AG10803 (cell line): Measurements from ENCODE around the gene SLC25A21.

Experiments used
- DNase-seq: peaks from one replicate; pipeline ENCODE4 v3.0.0; 2010; ENCODE audit warnings: low read depth
- H3K4me3 ChIP-seq: 2 replicates; pipeline ENCODE4 v1.5.1; 2011; ENCODE audit warnings: mild to moderate bottlenecking, low read length, control low read depth
- TF ChIP-seq, protein P1 (sequence below): conservative IDR thresholded peaks from 2 replicates; pipeline ENCODE4 v1.5.1; 2011; ENCODE audit warnings: mild to moderate bottlenecking, low read length, control low read depth, inconsistent platforms

The SLC25A21 gene

DNA sequence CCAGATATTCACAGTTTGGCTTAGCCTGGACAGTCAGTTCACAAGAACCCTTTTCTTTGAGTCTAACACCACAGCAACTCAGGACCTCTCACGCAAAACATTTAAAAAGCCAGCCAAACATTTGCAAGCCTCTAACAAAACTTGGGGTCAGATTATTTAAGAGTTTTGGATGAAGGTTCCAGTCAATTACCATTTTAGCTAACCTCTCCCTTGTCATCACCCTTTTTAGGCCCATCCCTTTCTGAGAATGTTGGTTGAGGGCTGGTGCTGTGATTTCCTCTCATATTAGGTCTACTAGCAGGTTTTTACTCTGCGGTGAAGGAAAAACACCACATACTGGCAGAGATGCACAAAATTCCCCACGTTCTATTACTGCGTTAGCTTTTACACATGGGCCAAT is 490.1 kb downstream of the SLC25A21 start:
- no peak for DNase-seq
- TF ChIP-seq, protein P1, sequence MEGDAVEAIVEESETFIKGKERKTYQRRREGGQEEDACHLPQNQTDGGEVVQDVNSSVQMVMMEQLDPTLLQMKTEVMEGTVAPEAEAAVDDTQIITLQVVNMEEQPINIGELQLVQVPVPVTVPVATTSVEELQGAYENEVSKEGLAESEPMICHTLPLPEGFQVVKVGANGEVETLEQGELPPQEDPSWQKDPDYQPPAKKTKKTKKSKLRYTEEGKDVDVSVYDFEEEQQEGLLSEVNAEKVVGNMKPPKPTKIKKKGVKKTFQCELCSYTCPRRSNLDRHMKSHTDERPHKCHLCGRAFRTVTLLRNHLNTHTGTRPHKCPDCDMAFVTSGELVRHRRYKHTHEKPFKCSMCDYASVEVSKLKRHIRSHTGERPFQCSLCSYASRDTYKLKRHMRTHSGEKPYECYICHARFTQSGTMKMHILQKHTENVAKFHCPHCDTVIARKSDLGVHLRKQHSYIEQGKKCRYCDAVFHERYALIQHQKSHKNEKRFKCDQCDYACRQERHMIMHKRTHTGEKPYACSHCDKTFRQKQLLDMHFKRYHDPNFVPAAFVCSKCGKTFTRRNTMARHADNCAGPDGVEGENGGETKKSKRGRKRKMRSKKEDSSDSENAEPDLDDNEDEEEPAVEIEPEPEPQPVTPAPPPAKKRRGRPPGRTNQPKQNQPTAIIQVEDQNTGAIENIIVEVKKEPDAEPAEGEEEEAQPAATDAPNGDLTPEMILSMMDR = no peak
- H3K4me3 ChIP-seq = no peak overlapping the region

DNA sequence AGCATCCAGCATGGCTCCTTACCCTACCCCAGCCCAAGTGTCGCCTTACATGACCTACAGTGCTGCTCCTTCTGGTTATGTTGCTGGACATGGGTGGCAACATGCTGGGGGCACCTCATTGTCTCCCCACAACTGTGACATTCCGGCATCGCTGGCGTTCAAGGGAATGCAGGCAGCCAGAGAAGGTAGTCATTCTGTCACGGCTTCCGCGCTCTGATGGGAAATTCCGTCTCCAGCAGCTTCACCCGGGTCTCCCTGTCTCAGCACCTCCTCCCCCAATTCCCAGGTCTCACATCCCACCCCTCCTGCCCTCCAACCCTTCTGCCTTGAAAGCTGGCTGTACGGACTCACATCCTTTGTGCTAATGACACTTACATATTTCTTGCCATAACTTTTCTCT is 496.2 kb downstream of the SLC25A21 start:
- H3K4me3 ChIP-seq = no peak overlapping the region
- no peak for DNase-seq
- TF ChIP-seq, protein P1 = no peak

DNA sequence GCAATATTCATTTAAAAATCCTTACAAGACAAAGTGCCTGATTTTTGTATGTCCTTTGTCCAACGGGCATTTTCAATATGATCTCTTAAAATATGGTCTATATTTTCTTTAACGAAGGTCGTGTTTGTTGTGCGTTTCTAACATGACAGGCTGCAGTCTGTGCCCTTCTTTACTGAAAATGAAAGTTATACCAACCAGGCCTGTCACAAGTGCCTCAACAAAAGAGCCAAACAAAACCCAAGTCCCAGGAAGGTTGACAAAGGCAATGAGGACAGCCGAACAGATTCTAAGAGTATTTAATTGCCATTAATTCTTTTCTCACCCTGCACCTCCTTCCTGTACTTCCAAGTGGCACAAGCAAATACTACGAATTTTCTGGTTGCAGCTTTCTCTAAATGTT is 496.8 kb downstream of the SLC25A21 start:
- TF ChIP-seq, protein P1 = no peak
- no peak overlapping the region for H3K4me3 ChIP-seq
- DNase-seq = no peak

DNA sequence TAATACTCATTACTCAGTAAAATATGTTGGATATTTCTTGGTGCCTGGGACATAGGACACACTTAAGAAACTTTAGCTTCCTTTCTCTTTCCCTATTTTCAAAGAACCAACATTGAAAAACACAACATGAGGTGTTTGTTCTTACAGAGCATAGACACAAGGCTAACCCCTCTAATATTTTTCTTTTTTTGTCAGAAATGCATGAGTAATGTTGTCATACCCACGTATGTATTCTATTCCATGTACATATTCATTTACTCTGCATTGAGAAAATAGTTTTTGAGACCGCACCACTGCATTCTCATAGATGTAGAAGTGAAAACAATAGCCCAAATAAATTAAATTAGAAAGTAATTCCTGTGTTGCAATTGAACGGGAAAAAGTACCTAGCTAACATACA is 497.7 kb downstream of the SLC25A21 start:
- no peak for DNase-seq
- TF ChIP-seq, protein P1 = no peak
- H3K4me3 ChIP-seq = no peak overlapping the region

DNA sequence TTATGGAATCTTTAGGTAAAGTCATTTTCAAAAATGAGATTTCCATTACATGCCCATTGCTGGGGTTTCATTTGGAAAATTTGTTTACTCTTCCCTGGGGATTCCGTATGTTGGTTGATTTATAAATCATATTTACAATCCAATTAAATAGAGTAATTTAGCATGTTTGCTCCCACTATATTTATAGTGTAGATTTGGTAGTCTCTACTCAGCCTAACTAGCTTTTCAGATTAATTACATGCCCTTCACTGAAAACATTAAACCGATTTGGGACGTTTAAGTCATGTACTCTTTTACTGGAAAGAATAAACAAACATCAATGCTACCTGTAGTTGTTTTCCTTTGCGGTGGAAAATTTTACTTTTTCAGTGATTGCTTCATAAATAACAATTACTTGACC is 500.3 kb downstream of the SLC25A21 start:
- TF ChIP-seq, protein P1 = no peak
- no peak for DNase-seq
- H3K4me3 ChIP-seq = no peak overlapping the region

DNA sequence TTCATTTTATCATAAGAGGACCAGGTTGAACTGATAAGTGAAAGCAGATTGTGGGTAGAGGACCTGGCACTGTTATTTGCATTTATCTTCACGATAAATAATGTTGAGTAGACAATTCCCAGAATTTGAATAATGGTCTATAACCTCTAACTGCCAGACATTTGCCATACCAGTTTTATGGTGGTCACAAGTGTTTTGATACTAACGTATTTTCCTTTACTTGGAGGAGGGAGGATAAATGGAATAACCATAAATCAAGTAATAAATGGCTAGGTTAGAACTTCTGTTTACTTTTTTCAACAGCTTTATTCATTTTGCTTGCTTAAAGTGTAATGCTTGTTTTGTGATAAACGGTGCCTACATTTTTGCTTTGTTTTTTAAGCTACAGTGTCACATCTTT is 501.3 kb downstream of the SLC25A21 start:
- TF ChIP-seq, protein P1 = no peak
- no peak for DNase-seq
- H3K4me3 ChIP-seq = no peak overlapping the region

DNA sequence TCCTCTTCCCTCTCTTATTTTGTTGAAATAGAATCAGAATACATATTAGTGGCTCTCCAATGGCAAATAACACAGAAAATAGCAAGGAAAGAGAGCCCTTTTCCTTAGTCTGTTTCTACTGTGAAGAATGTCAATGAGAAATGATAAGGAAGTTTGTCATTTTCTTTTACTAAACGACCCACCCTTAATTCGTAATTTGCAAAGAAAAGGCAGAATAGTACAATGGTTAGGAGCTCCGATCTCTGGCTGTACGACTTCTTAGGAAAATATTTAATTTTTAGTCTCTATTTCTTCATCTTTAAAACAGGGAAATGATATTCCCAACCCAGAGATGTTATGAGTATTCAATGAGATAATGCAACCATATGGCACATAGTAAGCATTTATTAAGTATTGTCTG is 504.7 kb downstream of the SLC25A21 start:
- DNase-seq = no peak
- TF ChIP-seq, protein P1 = no peak
- H3K4me3 ChIP-seq = no peak overlapping the region
